Measurements from ENCODE around the gene RAVER2. TPM values are rescaled to one million over a fixed set of nuclear protein-coding genes. Genes with fewer than 3 reads are reported as not detected.
"Not testable (repeated sequence)": the region's sequence is repeated elsewhere in the genome, so short reads cannot be mapped to it uniquely, and the experiment has no call there.

RAVER2 gene
- total and polyA plus RNA-seq, 10 of the 15 experiments (the other 5 are each of a cell fraction or from before 2014, with no cell fraction given): 0.09 to 0.59 (median 0.41) TPM; not detected in 2

DNA sequence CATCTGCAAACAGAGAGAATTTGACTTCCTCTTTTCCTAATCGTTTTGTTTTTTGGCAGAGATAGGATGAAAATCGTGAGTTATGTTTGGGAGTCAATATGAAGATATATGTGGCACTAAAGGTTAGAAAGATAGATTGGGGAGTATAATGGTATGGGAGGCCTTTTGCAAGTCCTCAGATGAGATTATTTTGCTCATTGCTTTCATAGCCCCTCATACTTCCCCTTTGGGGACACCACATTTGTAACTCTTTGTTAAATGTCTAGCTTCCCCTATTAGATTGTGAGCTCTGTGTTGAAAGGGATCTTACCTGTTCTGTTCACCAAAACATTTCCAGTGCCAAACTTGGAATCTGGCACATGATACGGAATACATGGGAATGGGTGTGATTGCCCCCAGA, 30.2 kb downstream of the RAVER2 start (continued):
- no peak for TF ChIP-seq MYC (IDR thresholded peaks at IDR 0.05; ENCODE audit: insufficient read depth, insufficient read length, insufficient replicate concordance, low read length, severe bottlenecking)
- TF ChIP-seq FOXK2 (IDR thresholded peaks at IDR 0.05): no peak
- TF ChIP-seq, protein P1, sequence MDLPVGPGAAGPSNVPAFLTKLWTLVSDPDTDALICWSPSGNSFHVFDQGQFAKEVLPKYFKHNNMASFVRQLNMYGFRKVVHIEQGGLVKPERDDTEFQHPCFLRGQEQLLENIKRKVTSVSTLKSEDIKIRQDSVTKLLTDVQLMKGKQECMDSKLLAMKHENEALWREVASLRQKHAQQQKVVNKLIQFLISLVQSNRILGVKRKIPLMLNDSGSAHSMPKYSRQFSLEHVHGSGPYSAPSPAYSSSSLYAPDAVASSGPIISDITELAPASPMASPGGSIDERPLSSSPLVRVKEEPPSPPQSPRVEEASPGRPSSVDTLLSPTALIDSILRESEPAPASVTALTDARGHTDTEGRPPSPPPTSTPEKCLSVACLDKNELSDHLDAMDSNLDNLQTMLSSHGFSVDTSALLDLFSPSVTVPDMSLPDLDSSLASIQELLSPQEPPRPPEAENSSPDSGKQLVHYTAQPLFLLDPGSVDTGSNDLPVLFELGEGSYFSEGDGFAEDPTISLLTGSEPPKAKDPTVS (IDR thresholded peaks at IDR 0.05; ENCODE audit: low read depth, low read length): no peak
- TF ChIP-seq, protein P2, sequence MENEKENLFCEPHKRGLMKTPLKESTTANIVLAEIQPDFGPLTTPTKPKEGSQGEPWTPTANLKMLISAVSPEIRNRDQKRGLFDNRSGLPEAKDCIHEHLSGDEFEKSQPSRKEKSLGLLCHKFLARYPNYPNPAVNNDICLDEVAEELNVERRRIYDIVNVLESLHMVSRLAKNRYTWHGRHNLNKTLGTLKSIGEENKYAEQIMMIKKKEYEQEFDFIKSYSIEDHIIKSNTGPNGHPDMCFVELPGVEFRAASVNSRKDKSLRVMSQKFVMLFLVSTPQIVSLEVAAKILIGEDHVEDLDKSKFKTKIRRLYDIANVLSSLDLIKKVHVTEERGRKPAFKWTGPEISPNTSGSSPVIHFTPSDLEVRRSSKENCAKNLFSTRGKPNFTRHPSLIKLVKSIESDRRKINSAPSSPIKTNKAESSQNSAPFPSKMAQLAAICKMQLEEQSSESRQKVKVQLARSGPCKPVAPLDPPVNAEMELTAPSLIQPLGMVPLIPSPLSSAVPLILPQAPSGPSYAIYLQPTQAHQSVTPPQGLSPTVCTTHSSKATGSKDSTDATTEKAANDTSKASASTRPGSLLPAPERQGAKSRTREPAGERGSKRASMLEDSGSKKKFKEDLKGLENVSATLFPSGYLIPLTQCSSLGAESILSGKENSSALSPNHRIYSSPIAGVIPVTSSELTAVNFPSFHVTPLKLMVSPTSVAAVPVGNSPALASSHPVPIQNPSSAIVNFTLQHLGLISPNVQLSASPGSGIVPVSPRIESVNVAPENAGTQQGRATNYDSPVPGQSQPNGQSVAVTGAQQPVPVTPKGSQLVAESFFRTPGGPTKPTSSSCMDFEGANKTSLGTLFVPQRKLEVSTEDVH (IDR thresholded peaks at IDR 0.05; ENCODE audit: low read depth, partially characterized antibody): no peak
- no peak for TF ChIP-seq GABPA (IDR thresholded peaks at IDR 0.05; ENCODE audit: low read depth)

DNA sequence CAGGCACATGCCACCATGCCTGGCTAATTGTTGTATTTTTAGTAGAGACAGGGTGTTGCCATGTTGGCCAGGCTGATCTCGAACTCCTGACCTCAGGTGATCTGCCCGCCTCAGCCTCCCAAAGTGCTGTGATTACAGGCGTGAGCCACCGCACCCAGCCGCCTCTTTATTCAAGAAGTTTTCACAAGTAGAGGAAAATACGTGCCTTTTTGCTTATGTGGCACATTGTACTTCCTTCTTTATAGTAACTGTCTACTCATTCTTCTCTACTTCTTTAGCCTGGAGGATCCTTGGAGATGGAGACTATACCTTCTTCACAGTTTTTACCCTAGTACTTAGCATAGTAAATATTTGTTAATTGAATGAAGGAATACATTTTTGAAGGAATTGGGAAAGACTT, 37.2 kb downstream of the RAVER2 start:
- H3K4me1 ChIP-seq (ENCODE audit: control insufficient read depth, insufficient read depth, low read length); H3K36me3 ChIP-seq (ENCODE audit: control insufficient read depth in 2 of 2, insufficient read depth in 2 of 2, low read length in 1 of 2); CTCF ChIA-PET; RAD21 ChIA-PET (ENCODE audit: unreplicated experiment); in situ Hi-C loops (cut with MboI); SMC1A ChIA-PET (ENCODE audit: uncharacterized antibody, unreplicated experiment); H3K4me3 ChIP-seq; H3K4me2 ChIP-seq (ENCODE audit: control insufficient read depth, insufficient read depth); FAIRE-seq; ATAC-seq; H3K79me2 ChIP-seq (ENCODE audit: control insufficient read depth, insufficient read depth, low read length); POLR2A ChIA-PET; H3K27me3 ChIP-seq (replicated peaks in 1 of 2; ENCODE audit: control insufficient read depth in 2 of 2, insufficient read depth in 2 of 2, low read length in 1 of 2); H3K27ac ChIP-seq (ENCODE audit: control insufficient read depth, insufficient read depth); H3K9ac ChIP-seq (ENCODE audit: control insufficient read depth, insufficient read depth, low read length); H4K20me1 ChIP-seq (ENCODE audit: control insufficient read depth, insufficient read depth); H2AFZ ChIP-seq (ENCODE audit: control insufficient read depth, low read depth, low read length); H3K9me3 ChIP-seq (replicated peaks; ENCODE audit: control insufficient read depth, insufficient read depth, low read length); intact Hi-C loops (cut with micrococcal nuclease; ENCODE audit: unreplicated experiment); BruUV-seq (replicated peaks); DNase-seq (ENCODE audit: low read depth, low spot score): not testable (repeated sequence)
- 58% methylated on average over 6 of the region's 6 CpGs for WGBS (ENCODE audit: insufficient coverage, insufficient replicate concordance, low lambda C conversion rate, missing lambda C conversion rate)

DNA sequence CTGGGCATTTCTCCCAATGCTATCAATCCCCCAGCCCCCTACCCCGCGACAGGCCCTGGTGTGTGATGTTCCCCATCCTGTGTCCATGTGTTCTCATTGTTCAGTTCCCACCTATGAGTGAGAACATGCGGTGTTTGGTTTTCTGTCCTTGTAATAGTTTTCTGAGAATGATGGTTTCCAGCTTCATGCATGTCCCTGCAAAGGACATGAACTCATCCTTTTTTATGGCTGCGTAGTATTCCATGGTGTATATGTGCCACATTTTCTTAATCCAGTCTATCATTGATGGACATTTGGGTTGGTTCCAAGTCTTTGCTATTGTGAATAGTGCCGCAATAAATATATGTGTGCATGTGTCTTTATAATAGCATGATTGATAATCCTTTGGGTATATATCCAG, 38.0 kb downstream of the RAVER2 start:
- BruUV-seq (replicated peaks); SMC1A ChIA-PET (ENCODE audit: uncharacterized antibody, unreplicated experiment); H3K36me3 ChIP-seq (ENCODE audit: control insufficient read depth in 2 of 2, insufficient read depth in 2 of 2, low read length in 1 of 2); in situ Hi-C loops (cut with MboI); ATAC-seq; H4K20me1 ChIP-seq (ENCODE audit: control insufficient read depth, insufficient read depth); H3K4me3 ChIP-seq; H3K27ac ChIP-seq (ENCODE audit: control insufficient read depth, insufficient read depth); H3K9me3 ChIP-seq (replicated peaks; ENCODE audit: control insufficient read depth, insufficient read depth, low read length); intact Hi-C loops (cut with micrococcal nuclease; ENCODE audit: unreplicated experiment); POLR2A ChIA-PET; FAIRE-seq; H2AFZ ChIP-seq (ENCODE audit: control insufficient read depth, low read depth, low read length); H3K4me2 ChIP-seq (ENCODE audit: control insufficient read depth, insufficient read depth); H3K4me1 ChIP-seq (ENCODE audit: control insufficient read depth, insufficient read depth, low read length); H3K9ac ChIP-seq (ENCODE audit: control insufficient read depth, insufficient read depth, low read length); DNase-seq (ENCODE audit: low read depth, low spot score); H3K27me3 ChIP-seq (replicated peaks in 1 of 2; ENCODE audit: control insufficient read depth in 2 of 2, insufficient read depth in 2 of 2, low read length in 1 of 2); H3K79me2 ChIP-seq (ENCODE audit: control insufficient read depth, insufficient read depth, low read length); CTCF ChIA-PET; RAD21 ChIA-PET (ENCODE audit: unreplicated experiment): not testable (repeated sequence)
- WGBS (ENCODE audit: insufficient coverage, insufficient replicate concordance, low lambda C conversion rate, missing lambda C conversion rate): 78% methylated on average over 5 of the region's 5 CpGs

All from GM12878 (cell line).